Measurements from ENCODE around the gene APOE.

DNA sequence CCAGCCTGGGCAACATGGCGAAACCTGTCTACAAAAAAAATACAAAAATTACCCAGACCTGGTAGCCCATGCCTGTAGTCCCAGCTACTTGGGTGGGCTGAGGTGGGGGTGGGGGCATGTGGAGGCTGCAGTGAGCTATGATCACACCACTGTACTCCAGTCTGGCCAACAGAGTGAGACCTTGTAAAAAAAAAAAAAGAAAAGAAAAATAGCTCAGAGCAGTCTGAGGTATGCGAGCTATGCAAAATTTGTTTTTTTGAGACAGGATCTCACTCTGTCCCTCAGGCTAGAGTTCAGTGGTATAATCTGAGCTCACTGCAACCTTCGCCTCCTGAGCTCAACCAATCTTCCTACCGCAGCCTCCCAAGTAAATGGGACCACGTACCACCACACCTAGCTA lies 21.7 kb upstream of the APOE start:
- TF ChIP-seq, protein P1, sequence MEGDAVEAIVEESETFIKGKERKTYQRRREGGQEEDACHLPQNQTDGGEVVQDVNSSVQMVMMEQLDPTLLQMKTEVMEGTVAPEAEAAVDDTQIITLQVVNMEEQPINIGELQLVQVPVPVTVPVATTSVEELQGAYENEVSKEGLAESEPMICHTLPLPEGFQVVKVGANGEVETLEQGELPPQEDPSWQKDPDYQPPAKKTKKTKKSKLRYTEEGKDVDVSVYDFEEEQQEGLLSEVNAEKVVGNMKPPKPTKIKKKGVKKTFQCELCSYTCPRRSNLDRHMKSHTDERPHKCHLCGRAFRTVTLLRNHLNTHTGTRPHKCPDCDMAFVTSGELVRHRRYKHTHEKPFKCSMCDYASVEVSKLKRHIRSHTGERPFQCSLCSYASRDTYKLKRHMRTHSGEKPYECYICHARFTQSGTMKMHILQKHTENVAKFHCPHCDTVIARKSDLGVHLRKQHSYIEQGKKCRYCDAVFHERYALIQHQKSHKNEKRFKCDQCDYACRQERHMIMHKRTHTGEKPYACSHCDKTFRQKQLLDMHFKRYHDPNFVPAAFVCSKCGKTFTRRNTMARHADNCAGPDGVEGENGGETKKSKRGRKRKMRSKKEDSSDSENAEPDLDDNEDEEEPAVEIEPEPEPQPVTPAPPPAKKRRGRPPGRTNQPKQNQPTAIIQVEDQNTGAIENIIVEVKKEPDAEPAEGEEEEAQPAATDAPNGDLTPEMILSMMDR (IDR thresholded peaks at IDR 0.05; ENCODE audit: insufficient read depth, low read depth, low read length), result no peak
- no peak for TF ChIP-seq EZH2 (IDR thresholded peaks at IDR 0.05; ENCODE audit: insufficient read depth, low read length)

Measured in astrocyte (in vitro differentiated cells and primary cell).